ENCODE results near the gene SCAF11.

GRCh38 chr12:45934956-45935355 lies 55.4 kb downstream of the SCAF11 start:
- TF ChIP-seq CTCF (IDR thresholded peaks at IDR 0.05) (no peak), POLR2A (IDR thresholded peaks at IDR 0.05) (no peak)
